OCI-LY7 (cell line): ENCODE measurements around the gene CCDC12.

Experiments used
- EZH2phosphoT487 ChIP-seq: fragments of 200-600 bp; sonication (generic); IDR thresholded peaks from 2 replicates; pipeline ENCODE4 v1.6.1; 2018; ENCODE audit warnings: low read depth, borderline replicate concordance, mild to moderate bottlenecking, mixed run types, antibody characterized with exemption, low read length, moderate library complexity, mixed read lengths
- TF ChIP-seq, protein P1 (sequence below): fragments of 200-600 bp; sonication (generic); conservative IDR thresholded peaks from 2 replicates; pipeline ENCODE4 v1.5.1; 2014; ENCODE audit warnings: mild to moderate bottlenecking, antibody characterized with exemption, low read length, moderate library complexity, mixed read lengths

GRCh38 chr3:46953234-46954010, 23.1 kb downstream of the CCDC12 start:
- TF ChIP-seq, protein P1, sequence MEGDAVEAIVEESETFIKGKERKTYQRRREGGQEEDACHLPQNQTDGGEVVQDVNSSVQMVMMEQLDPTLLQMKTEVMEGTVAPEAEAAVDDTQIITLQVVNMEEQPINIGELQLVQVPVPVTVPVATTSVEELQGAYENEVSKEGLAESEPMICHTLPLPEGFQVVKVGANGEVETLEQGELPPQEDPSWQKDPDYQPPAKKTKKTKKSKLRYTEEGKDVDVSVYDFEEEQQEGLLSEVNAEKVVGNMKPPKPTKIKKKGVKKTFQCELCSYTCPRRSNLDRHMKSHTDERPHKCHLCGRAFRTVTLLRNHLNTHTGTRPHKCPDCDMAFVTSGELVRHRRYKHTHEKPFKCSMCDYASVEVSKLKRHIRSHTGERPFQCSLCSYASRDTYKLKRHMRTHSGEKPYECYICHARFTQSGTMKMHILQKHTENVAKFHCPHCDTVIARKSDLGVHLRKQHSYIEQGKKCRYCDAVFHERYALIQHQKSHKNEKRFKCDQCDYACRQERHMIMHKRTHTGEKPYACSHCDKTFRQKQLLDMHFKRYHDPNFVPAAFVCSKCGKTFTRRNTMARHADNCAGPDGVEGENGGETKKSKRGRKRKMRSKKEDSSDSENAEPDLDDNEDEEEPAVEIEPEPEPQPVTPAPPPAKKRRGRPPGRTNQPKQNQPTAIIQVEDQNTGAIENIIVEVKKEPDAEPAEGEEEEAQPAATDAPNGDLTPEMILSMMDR = no peak
- no peak for TF ChIP-seq EZH2phosphoT487
